ENCODE data around the gene SMC6. TPM values are rescaled to one million over a fixed set of nuclear protein-coding genes. Genes with fewer than 3 reads are reported as not detected.
A peak's percentile ranks its signal among the peaks of the same experiment; 100 is the strongest.

Gene SMC6
- 10 to 100 TPM; 30.7 to 53.0 (median 36.1) TPM for polyA plus RNA-seq (ENCODE audit: insufficient read length in 4 of 4)

- DNase-seq (ENCODE audit: low read depth in 4 of 4, low spot score in 2 of 4): peak; percentile 81 to 84 (median 82)
Measured at GRCh38 chr2:17753803-17754663, at the start of gene SMC6, which contains the start of gene GEN1. SMC6 (minus strand) TSS chr2:17753810; CDS start chr2:17745946, 7,864 bp downstream. GEN1 (plus strand) TSS chr2:17754138; CDS start chr2:17759944, 5,806 bp downstream.

- DNase-seq (ENCODE audit: low read depth in 4 of 4, low spot score in 2 of 4): no peak
Measured at GRCh38 chr2:17800693-17801458, 47.3 kb upstream of the SMC6 start.

- DNase-seq (ENCODE audit: low read depth in 4 of 4, low spot score in 2 of 4): no peak
Measured at GRCh38 chr2:17800219-17800618, 46.6 kb upstream of the SMC6 start.

GRCh38 chr2:17799301-17800120, 45.9 kb upstream of the SMC6 start:
- no peak for DNase-seq (ENCODE audit: low read depth in 4 of 4, low spot score in 2 of 4)

- DNase-seq (ENCODE audit: low read depth in 4 of 4, low spot score in 2 of 4): no peak
Measured at GRCh38 chr2:17798338-17798737, 44.7 kb upstream of the SMC6 start.

- no peak for DNase-seq (ENCODE audit: low read depth in 4 of 4, low spot score in 2 of 4)
Measured at GRCh38 chr2:17795309-17795708, 41.7 kb upstream of the SMC6 start.

- no peak for DNase-seq (ENCODE audit: low read depth in 4 of 4, low spot score in 2 of 4)
Measured at GRCh38 chr2:17793803-17794354, 40.3 kb upstream of the SMC6 start.

GRCh38 chr2:17793296-17793695, 39.7 kb upstream of the SMC6 start:
- DNase-seq (ENCODE audit: low read depth in 4 of 4, low spot score in 2 of 4): no peak

- no peak for DNase-seq (ENCODE audit: low read depth in 4 of 4, low spot score in 2 of 4)
Measured at GRCh38 chr2:17792515-17792914, 38.9 kb upstream of the SMC6 start.

GRCh38 chr2:17791817-17792130, 38.2 kb upstream of the SMC6 start:
- DNase-seq (ENCODE audit: low read depth in 4 of 4, low spot score in 2 of 4): no peak

GRCh38 chr2:17791121-17791816, 37.7 kb upstream of the SMC6 start:
- no peak for DNase-seq (ENCODE audit: low read depth in 4 of 4, low spot score in 2 of 4)

GRCh38 chr2:17790536-17790935, 36.9 kb upstream of the SMC6 start:
- no peak for DNase-seq (ENCODE audit: low read depth in 4 of 4, low spot score in 2 of 4)

- no peak for DNase-seq (ENCODE audit: low read depth in 4 of 4, low spot score in 2 of 4)
Measured at GRCh38 chr2:17788773-17789172, 35.2 kb upstream of the SMC6 start.

GRCh38 chr2:17786727-17787126, 33.1 kb upstream of the SMC6 start:
- DNase-seq (ENCODE audit: low read depth in 4 of 4, low spot score in 2 of 4): no peak

- DNase-seq (ENCODE audit: low read depth in 4 of 4, low spot score in 2 of 4): no peak
Measured at GRCh38 chr2:17781482-17781881, 27.9 kb upstream of the SMC6 start.

- DNase-seq (ENCODE audit: low read depth in 4 of 4, low spot score in 2 of 4): no peak
Measured at GRCh38 chr2:17780546-17780945, 26.9 kb upstream of the SMC6 start.

GRCh38 chr2:17772532-17772931, 18.9 kb upstream of the SMC6 start:
- DNase-seq (ENCODE audit: low read depth in 4 of 4, low spot score in 2 of 4): no peak

- DNase-seq (ENCODE audit: low read depth in 4 of 4, low spot score in 2 of 4): no peak
Measured at GRCh38 chr2:17771956-17772355, 18.3 kb upstream of the SMC6 start.

- DNase-seq (ENCODE audit: low read depth in 4 of 4, low spot score in 2 of 4): no peak
Measured at GRCh38 chr2:17768894-17769293, 15.3 kb upstream of the SMC6 start.

GRCh38 chr2:17765398-17765797, 11.8 kb upstream of the SMC6 start:
- DNase-seq (ENCODE audit: low read depth in 4 of 4, low spot score in 2 of 4): no peak
